Measurements from ENCODE around the gene EME2.

Gene EME2

DNA sequence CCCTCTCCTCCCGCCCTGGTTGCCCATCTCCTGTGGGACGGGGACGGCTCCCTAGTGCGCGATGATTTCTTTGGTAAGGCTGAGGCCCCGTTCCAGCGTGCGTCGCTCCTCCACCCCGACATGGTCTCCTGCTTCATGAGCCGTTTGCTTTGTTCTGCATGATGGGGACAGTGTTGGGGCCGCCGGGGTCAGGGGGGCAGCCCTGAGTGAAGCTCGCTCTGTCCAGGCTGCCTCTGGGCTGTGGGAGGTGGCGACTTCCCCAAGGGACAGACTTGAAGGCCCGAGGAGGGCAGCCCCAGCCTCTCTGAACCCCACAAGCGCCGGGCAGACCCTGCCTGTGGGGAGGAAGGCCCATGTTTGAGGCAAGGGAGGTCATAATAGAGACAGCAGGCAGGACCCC lies 13.7 kb upstream of the EME2 start:
- H3K27ac ChIP-seq, result no peak overlapping the region
- no peak for TF ChIP-seq CTCF (conservative IDR thresholded peaks at IDR 0.05)

GRCh38 chr16:1759511-1759910 lies 13.1 kb upstream of the EME2 start:
- no peak overlapping the region for H3K27ac ChIP-seq
- TF ChIP-seq CTCF (conservative IDR thresholded peaks at IDR 0.05), result no peak

DNA sequence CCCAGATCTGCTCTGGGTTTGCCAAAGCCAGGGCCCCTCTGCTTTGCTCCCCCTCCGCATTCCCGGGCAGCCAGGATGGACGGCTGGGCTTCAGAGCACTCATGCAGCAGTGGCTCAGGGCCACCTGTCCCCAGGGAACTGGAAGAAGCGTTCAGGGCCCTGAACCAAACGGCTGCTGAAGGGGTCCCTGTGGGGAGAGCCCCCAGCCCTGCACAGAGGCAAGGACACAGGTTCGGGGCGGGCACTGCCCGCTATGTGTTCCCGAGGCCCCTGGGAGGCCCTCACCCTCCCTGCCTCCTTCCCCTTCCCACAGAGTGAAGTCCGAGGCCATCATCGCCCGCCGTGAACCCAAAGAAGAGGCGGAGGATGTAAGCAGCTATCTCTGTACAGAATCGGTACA lies 11.7 kb upstream of the EME2 start:
- TF ChIP-seq CTCF (conservative IDR thresholded peaks at IDR 0.05), result no peak
- H3K27ac ChIP-seq, result no peak overlapping the region

DNA sequence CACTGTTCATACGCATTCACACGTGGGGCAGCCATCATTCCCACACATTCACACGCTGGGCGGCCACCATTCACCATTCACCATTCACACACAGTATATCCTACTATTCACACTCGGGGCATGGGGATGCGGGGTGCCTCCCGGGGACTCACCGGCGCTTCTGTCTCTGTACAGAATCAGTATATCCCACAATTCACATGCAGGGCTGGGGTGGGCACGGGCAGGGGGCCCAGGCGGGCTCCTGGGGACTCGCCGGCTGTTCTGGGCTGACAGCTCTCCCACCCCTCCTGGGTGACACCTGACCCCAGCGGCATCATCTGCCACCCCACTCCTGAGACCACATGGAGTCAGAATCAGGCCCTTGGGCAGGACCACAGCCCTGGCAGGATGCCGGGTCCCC lies 10.9 kb upstream of the EME2 start:
- no peak for TF ChIP-seq CTCF (conservative IDR thresholded peaks at IDR 0.05)
- no peak overlapping the region for H3K27ac ChIP-seq

DNA sequence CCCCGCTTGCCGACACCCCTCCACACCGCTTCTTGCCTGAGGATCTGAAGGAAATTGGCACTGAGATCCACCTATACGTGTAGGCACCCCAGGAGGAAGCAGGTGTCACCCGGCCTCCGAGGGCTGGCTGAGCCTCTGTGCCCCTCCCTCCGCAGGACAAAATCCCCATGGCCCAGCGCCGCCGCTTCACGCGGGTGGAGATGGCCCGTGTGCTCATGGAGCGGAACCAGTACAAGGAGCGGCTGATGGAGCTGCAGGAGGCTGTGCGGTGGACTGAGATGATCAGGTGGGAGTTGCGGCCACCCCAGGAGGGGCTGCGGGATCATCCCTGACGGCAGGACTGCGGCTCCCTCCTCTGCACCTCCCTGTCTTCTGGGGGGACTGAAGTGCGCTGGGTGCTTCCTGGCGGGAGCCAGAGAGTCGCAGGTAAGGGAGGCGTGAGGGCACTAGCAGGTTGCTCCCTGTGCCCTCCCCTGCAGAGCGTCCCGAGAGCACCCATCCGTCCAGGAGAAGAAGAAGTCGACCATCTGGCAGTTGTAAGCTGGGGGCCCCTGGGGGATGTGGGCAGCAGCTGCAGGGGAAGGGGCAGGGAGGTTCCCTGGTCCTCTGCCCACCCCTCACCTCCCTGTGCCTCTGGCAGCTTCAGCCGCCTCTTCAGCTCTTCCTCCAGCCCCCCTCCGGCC lies 10.3 kb upstream of the EME2 start:
- TF ChIP-seq CTCF (conservative IDR thresholded peaks at IDR 0.05), result no peak
- H3K27ac ChIP-seq, result no peak overlapping the region

DNA sequence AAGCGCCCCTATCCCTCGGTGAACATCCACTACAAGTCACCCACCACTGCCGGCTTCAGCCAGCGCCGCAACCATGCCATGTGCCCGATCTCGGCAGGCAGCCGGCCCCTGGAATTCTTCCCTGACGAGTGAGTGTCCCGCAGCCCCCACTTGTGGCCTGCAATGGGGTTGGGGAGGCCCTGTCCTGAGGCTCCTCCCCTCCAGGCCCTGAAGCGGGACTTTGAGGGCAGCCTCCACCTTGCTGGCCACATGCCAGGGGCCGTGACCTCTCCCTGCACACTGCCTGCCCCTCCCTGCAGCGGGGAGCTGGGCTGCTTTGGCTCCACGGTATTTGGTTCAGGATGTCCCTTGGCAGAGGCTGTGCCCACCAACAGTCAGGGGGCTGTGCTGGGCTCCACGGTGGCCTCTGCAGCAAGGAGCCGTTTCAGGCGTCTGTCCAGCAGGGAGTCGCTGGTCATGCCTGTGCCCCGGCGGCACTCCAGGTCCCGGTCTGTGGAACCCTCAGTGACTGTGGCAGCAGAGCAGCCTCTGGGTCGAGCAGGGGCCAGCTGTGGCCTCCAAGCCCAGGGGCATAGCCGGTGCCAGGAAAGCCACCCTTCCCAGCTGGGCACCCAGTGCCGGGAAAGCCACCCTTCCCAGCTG lies 9.6 kb upstream of the EME2 start:
- H3K27ac ChIP-seq, result no peak overlapping the region
- TF ChIP-seq CTCF (conservative IDR thresholded peaks at IDR 0.05), result no peak

DNA sequence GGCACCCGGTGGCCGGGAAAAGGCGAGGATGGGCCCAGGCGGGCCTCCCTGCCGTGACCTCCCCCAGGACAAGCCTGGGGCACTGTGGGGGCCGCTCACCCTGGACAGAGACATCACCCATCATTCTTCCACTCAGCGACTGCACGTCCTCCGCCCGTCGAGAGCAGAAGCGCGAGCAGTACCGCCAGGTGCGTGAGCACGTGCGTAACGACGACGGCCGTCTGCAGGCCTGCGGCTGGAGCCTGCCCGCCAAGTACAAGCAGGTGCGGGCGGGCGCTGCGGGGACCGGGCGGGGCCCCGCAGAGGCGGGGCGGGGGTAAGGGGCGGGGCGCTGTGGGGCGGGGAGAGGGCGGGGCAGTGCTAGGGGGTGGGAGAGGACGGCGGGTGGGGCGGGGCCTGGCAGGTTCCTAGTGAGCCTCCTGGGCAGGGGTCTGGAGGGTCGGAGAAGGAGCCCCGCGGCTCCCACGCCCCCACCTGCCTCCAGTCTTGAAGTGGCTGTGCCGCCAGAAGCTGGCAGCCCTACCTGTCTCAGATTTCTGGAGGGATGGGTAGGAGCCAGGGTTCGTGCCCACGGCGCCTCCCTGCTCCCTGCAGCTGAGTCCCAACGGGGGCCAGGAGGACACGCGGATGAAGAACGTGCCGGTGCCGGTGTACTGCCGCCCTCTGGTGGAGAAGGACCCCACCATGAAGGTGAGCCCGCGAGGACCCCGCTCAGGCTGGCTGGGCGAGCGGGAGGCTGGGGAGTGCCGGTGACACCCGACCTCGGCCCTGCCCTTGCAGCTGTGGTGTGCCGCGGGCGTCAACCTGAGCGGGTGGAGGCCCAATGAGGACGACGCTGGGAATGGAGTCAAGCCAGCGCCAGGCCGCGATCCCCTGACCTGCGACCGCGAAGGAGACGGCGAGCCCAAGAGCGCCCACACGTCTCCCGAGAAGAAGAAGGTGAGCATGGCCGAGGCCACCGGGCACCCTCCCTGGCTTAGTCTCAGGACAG lies 8.8 kb upstream of the EME2 start:
- no peak; the same call in 1 of the 2 replicates for TF ChIP-seq CTCF (conservative IDR thresholded peaks at IDR 0.05)
- H3K27ac ChIP-seq, result no peak overlapping the region
